Mucosa of descending colon (tissue), 3 donors: ENCODE measurements around the gene ATP5MC2. TPM values are rescaled to one million over a fixed set of nuclear protein-coding genes. Genes with fewer than 3 reads are reported as not detected.

Experiments
- ATAC-seq: fragments of 200-7000 bp; cut with Tn5 transposase; one replicate; pipeline ENCODE4 v1.9.1; 2020; ENCODE audit warnings: mild to moderate bottlenecking, moderate library complexity
- DNase-seq, 3 donors: peaks; one replicate each; pipeline ENCODE4 v3.0.0-alpha.2; 2020
- H3K36me3 ChIP-seq: fragments of 200-600 bp; one replicate; pipeline ENCODE4 v1.8.0; 2021; ENCODE audit warnings: low read depth, mild to moderate bottlenecking
- H3K4me1 ChIP-seq: fragments of 200-600 bp; one replicate; pipeline ENCODE4 v1.8.0; 2021; ENCODE audit warnings: low read depth, mild to moderate bottlenecking
- H3K4me3 ChIP-seq: fragments of 200-600 bp; one replicate; pipeline ENCODE4 v1.8.0; 2021; ENCODE audit warnings: mild to moderate bottlenecking
- H3K9me3 ChIP-seq: fragments of 200-600 bp; one replicate; pipeline ENCODE4 v1.8.0; 2021; ENCODE audit warnings: mild to moderate bottlenecking
- CTCF ChIP-seq: fragments of 200-600 bp; IDR thresholded peaks from one replicate; pipeline ENCODE4 v1.8.0; 2022; ENCODE audit warnings: antibody characterized with exemption, mild to moderate bottlenecking
- intact Hi-C, 2 donors: fragments of 100-400 bp; cut with DNase I in 1 of 2; cut with micrococcal nuclease in 1 of 2; formaldehyde crosslinking; loops; one replicate each; pipeline versions ENCODE4 v1.11.0 to v1.11.1; 2022; cut with DNase I, micrococcal nuclease
- total RNA-seq, 3 donors: library from RNA; stranded (reverse); fragmentation: NEBNext Ultra II Directional in 2 of 3; extraction: Animal tissue kit (Norgen Biotek cat#: 25700) in 2 of 3; gene quantifications; one replicate each; pipeline versions ENCODE4 v1.2.1 to v1.2.4, GENCODE V29; 2021 to 2023
- donor health status: DM: no; HTN: no; CAD: no; lungs with moderate emphysema.
- donor health status: DM: no; HTN: no; CAD: no.
- donor health status: DM: no; HTN: yes; CAD: no.

Gene ATP5MC2
- total RNA-seq, 3 donors from 2014 or later = 328 to 354 (median 349) TPM

DNA sequence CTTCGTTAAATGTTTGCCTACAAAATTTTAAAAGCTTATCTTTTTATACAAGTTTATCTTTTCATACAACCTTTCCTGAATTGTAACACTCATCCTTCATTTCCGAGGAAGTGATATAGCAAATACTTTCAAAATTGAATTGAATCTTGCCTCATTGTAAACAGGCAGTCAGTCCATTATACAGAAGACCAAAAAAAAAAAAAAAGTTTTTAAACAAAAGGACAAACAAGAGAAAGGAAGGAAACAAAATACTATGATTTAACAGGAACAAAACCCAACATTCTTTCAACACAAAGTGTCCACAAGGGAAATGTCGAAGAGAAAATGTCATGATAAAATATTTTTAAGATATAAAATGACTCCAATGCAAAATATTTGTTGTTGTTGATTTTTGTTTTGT is 58.2 kb downstream of the ATP5MC2 start:
- ATAC-seq (no peak), DNase-seq (no peak)
- Histone ChIP-seq H3K4me3 (no peak overlapping the region), H3K36me3 (no peaks in the 10 kb centered on the region), H3K4me1 (peaks cover 16% of the 10 kb centered on the region), H3K9me3 (no peaks in the 10 kb centered on the region)
- intact Hi-C loops = no loop called here
- no peak for TF ChIP-seq CTCF

DNA sequence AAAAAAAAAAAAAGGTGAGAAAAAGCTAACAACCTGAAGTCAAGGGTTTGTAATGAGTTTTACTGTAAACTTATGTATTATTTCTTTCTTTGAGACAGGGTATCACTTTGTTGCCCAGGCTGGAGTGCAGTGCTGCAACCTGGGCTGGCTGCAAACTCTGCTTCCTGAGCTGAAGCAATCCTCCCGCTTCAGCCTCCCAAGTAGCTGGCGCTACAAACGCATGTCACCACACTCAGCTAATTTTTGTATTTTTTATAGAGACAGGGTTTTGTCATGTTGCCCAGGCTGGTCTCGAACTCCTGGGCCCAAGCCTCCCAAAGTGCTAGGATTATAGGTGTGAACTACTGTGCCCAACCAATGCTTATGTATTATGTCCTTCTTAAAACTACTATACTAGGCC is 58.9 kb downstream of the ATP5MC2 start:
- no peak for DNase-seq
- H3K4me3 ChIP-seq = no peak overlapping the region
- peaks cover 16% of the 10 kb centered on the region for H3K4me1 ChIP-seq
- no peak for TF ChIP-seq CTCF
- no peaks in the 10 kb centered on the region for H3K36me3 ChIP-seq
- ATAC-seq = no peak
- H3K9me3 ChIP-seq = no peaks in the 10 kb centered on the region
- intact Hi-C loops = no loop called here

Other genes starting within 250 kb of the ATP5MC2 start
- gene PRR13, start 234.3 kb downstream of the ATP5MC2 start, total RNA-seq = 100 to 1,000 TPM; 283 to 581 (median 528) TPM
- gene PCBP2, start 224.0 kb downstream of the ATP5MC2 start, total RNA-seq = 100 to 1,000 TPM; 584 to 701 (median 615) TPM
- 10 to 100 TPM in 1 of 3 donors, 1 to 10 TPM in 2; 3.2 to 18.8 (median 8.9) TPM for gene MAP3K12, start 176.6 kb downstream of the ATP5MC2 start, total RNA-seq
- gene TARBP2, start 174.8 kb downstream of the ATP5MC2 start, total RNA-seq = 10 to 100 TPM; 22.9 to 26.8 (median 25.1) TPM
- not detected for gene NPFF, start 168.6 kb downstream of the ATP5MC2 start, total RNA-seq
- gene ATF7, start 49.7 kb downstream of the ATP5MC2 start, total RNA-seq = 10 to 100 TPM; 35.6 to 50.9 (median 42.8) TPM
- 100 to 1,000 TPM in 2 of 3 donors, 10 to 100 TPM in 1; 62.2 to 235 (median 119) TPM for gene CALCOCO1, start 51.4 kb upstream of the ATP5MC2 start, total RNA-seq
- not detected for gene CISTR, start 75.9 kb upstream of the ATP5MC2 start, total RNA-seq